ENCODE results near the gene EIF2B4. TPM values are rescaled to one million over a fixed set of nuclear protein-coding genes. Genes with fewer than 3 reads are reported as not detected.
A peak's percentile ranks its signal among the peaks of the same experiment; 100 is the strongest.

The EIF2B4 gene
- total and polyA plus RNA-seq, 2 of the 13 experiments (the other 11 are each of a cell fraction or from before 2014, with no cell fraction given) = 91.5 to 96.4 TPM

- no peak for TF ChIP-seq ZNF597 (CRISPR knock-in tag; IDR thresholded peaks at IDR 0.05)
- peak; percentile 66 for TF ChIP-seq FOXP1 (IDR thresholded peaks at IDR 0.05)
- TF ChIP-seq FOXP1 (CRISPR knock-in tag; IDR thresholded peaks at IDR 0.05) = peak; percentile 70
- TF ChIP-seq ELK4 (CRISPR knock-in tag; IDR thresholded peaks at IDR 0.05; ENCODE audit: borderline replicate concordance) = no peak
- TF ChIP-seq KLF13 (CRISPR knock-in tag; IDR thresholded peaks at IDR 0.05) = peak; percentile 95
- TF ChIP-seq MAFF (IDR thresholded peaks at IDR 0.05; ENCODE audit: low read depth, low read length) = no peak
- peak; percentile 75 for TF ChIP-seq ZNF678 (CRISPR knock-in tag; IDR thresholded peaks at IDR 0.05)
- no peak for TF ChIP-seq ZNF800 (CRISPR knock-in tag; IDR thresholded peaks at IDR 0.05)
- TF ChIP-seq ZGPAT (CRISPR knock-in tag; IDR thresholded peaks at IDR 0.05) = peak; percentile 87
- peak; percentile 37; the same call in 1 of the 2 replicates for TF ChIP-seq NCOA2 (CRISPR knock-in tag; IDR thresholded peaks at IDR 0.05)
- TF ChIP-seq SOX6 (IDR thresholded peaks at IDR 0.05) = no peak
- TF ChIP-seq SOX6 (CRISPR knock-in tag; IDR thresholded peaks at IDR 0.05) = peak; percentile 41; the same call in 1 of the 2 replicates
- TF ChIP-seq FUBP1 (CRISPR knock-in tag; IDR thresholded peaks at IDR 0.05; ENCODE audit: borderline replicate concordance) = no peak
- peak; percentile 87; the same call in 1 of the 2 replicates for TF ChIP-seq MAF1 (CRISPR knock-in tag; IDR thresholded peaks at IDR 0.05; ENCODE audit: borderline replicate concordance)
- TF ChIP-seq MIER3 (CRISPR knock-in tag; IDR thresholded peaks at IDR 0.05; ENCODE audit: borderline replicate concordance) = peak; percentile 21; the same call in 1 of the 2 replicates
- no peak for TF ChIP-seq ZFP62 (CRISPR knock-in tag; IDR thresholded peaks at IDR 0.05)
- peak; percentile 88 for TF ChIP-seq CHD2 (IDR thresholded peaks at IDR 0.05; ENCODE audit: low read depth, low read length)
- no peak for TF ChIP-seq ATF5 (CRISPR knock-in tag; IDR thresholded peaks at IDR 0.05; ENCODE audit: low read depth)
- no peak for TF ChIP-seq ZNF660 (CRISPR knock-in tag; IDR thresholded peaks at IDR 0.05; ENCODE audit: borderline replicate concordance, low read depth)
- no peak for TF ChIP-seq EZH2 (conservative IDR thresholded peaks at IDR 0.05; ENCODE audit: low read depth, low read length)
- no peak; the same call in none of the 2 replicates for TF ChIP-seq NCOA1 (CRISPR knock-in tag; IDR thresholded peaks at IDR 0.05)
- peak; percentile 13; the same call in 1 of the 2 replicates for TF ChIP-seq KDM3A (CRISPR knock-in tag; IDR thresholded peaks at IDR 0.05; ENCODE audit: low read depth)
- no peak for TF ChIP-seq ZNF17 (CRISPR knock-in tag; IDR thresholded peaks at IDR 0.05)
These were observed 13.6 kb downstream of the EIF2B4 start, which contains the start of gene GTF3C2 (continued) for GRCh38 chr2:27356382-27357181.
